TTC549 (cell line): ENCODE results near the gene GAL3ST2.
"Not testable (repeated sequence)": the region's sequence is repeated elsewhere in the genome, so short reads cannot be mapped to it uniquely, and the experiment has no call there.

Experiments
- FAIRE-seq: peaks from 2 replicates; lab custom pipeline; 2012; peaks lifted over from hg19 to GRCh38; lab: Jason Lieb, UNC

GAL3ST2 gene

DNA sequence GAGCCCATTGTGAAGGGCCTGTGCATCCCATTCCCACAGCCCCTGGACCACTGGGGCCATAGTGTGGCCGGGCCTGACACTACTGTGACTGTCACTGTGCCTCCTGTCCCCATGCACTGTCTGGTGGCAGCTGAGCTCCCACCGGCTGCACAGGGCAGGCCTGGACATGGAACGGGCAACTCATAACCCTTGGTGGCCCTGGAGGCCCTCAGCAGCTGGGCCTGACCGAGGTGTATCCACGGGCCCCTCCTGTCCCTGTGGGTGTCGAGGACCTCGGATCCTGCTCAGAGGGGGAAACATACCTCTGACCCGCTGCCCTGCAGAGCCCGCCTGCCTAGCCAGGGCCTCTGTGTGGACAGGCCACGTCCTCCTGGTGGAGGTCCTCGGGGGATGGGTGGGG lies 7.8 kb upstream of the GAL3ST2 start:
- FAIRE-seq = no peak

DNA sequence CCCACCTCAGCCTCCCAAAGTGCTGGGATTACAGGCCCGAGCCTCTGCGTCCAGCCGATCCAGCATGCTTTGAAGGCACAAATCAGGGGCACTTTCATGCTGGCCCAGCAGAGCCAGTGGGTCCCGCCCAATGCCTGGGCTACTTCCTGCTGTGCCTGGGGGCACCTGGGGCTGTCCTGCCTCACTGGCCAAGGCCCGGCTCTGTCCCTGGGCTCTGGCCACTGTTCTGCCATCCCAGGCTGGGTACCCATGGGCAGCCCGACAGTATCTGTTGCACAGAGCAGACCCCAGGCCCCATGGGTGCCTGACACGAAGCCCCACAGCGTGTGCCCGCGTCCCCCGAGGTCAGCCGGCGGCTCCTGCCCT lies 6.8 kb upstream of the GAL3ST2 start:
- no peak for FAIRE-seq

- FAIRE-seq = no peak
Measured at GRCh38 chr2:241770185-241770935, 6.3 kb upstream of the GAL3ST2 start.

DNA sequence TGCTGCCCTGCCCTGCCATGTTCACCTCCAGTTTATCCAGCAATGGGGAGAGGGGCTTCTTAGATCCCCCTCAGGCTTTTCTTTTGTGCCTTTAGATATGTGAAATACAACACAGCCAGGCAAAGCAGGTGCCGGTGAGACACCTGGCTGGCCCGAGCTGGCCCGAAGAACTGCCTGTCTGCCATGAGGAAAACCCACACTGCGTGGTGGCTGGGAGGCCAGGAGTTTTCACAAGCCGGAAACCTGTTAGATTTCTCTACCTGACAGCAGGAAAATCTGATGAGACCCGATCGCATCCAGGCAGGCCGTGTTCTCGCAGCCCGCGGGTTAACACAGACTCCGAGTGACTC lies 5.7 kb upstream of the GAL3ST2 start:
- FAIRE-seq = no peak

GRCh38 chr2:241771286-241772062 lies 5.1 kb upstream of the GAL3ST2 start:
- no peak for FAIRE-seq

GRCh38 chr2:241772063-241772499 lies 4.5 kb upstream of the GAL3ST2 start:
- no peak for FAIRE-seq

DNA sequence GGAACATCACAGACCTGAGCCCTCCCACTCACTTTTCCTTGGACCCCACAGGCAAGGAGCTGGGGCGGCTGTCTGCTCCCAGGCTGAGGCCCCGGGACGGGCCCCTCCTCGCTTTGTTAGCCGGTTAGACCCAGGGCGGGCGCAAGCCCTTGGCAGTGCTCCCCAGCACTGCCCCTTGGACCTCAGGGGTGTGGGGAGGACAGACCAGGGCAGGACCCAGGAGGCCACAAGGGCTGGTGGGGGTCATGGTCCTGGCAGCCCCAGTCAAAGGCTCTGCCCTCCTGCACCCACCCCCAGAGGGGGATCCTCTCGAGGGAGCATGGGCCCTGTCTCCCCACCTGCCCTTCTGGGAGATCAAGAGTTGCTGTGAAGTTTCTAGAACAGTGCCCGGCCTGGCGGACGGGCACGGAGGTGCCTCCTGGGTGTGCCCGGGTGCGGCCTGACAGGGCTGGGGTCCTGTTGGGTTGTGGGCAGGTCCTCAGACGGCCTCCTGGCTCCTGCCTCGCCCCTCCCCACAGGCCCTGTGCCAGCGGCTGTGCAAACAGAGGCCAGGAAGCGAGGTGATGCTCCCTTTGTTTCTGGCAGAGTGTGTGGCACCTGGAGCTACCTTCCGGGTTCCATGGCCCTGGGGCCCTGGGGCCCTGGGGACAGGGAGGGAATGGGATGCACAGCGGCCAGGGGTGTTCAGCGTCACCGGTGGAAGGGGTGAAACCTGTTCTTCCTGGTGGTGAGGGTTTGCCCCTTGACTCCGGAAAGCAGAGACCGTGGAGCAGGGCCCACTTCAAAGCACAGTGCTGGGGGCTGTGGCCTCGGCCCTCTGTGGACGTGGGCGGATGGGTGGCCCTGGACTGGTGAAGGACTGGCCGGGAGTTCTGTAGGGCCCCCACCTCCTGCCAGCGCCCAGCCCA lies 2.9 kb upstream of the GAL3ST2 start:
- FAIRE-seq = no peak

DNA sequence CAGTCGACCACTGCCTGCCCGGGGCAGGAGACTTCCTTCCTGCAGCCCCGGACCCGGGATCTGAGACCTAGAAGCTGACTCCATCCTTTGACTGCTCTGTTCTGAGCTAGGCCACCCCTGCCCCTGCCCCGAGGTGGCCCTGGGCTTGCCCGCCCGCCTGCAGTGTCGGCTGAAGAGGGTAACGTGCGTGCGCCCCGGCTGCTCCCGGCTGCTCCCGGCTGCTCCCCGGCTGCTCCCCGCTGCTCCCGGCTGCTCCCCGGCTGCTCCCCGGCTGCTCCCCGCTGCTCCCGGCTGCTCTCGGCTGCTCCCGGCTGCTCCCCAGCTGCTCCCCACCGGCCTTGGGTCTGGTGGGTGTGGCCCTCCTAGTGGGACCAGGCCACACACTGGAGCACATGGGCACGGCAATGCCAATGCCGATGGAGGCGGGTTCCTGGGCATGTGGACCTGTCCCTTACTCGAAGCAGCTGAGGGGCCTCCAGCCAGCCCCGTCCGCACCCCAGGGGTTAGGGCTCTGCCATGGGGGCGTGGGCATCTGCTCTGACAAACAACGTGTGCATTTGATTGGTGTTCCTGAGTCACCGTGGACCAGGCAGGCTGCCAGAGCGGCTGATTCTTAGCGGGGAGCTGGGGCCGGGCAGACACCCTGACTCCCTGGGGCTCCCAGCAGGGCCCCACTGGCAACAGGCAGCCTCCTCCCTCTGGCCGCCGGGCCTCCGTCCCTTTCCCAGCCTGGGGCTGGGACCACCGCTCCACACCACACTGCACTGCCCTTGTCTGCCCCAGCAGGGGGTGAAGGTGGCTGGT lies 2.0 kb upstream of the GAL3ST2 start:
- FAIRE-seq = no peak

- no peak for FAIRE-seq
Measured at GRCh38 chr2:241775223-241776177, 1.1 kb upstream of the GAL3ST2 start.

DNA sequence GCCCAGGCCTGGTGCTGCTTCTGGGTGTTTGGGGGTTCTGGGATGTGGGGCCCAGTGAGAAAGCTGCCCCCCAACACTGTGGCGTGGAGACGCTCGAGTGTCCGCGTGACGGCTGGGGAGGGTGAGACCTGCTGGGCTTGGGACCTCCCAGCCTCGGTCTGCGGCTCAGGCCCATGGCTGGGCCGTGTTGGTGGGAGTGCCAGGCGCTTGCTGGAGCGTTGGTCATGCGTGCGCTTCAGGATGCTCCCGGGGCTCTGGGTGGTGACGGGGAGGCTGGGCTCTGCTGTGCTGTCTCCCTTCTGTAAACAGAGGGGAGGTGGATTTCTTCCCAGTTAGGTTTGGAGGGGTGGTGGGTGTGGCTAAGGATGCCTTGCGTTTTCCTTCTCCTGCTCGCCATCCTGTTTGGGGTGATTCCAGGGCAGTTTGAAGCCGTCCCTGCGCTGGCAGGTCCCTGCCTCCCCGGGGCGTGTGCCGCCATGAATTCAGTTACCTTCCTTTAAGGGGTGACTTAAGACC lies 606 bp downstream of the GAL3ST2 start:
- no peak for FAIRE-seq

DNA sequence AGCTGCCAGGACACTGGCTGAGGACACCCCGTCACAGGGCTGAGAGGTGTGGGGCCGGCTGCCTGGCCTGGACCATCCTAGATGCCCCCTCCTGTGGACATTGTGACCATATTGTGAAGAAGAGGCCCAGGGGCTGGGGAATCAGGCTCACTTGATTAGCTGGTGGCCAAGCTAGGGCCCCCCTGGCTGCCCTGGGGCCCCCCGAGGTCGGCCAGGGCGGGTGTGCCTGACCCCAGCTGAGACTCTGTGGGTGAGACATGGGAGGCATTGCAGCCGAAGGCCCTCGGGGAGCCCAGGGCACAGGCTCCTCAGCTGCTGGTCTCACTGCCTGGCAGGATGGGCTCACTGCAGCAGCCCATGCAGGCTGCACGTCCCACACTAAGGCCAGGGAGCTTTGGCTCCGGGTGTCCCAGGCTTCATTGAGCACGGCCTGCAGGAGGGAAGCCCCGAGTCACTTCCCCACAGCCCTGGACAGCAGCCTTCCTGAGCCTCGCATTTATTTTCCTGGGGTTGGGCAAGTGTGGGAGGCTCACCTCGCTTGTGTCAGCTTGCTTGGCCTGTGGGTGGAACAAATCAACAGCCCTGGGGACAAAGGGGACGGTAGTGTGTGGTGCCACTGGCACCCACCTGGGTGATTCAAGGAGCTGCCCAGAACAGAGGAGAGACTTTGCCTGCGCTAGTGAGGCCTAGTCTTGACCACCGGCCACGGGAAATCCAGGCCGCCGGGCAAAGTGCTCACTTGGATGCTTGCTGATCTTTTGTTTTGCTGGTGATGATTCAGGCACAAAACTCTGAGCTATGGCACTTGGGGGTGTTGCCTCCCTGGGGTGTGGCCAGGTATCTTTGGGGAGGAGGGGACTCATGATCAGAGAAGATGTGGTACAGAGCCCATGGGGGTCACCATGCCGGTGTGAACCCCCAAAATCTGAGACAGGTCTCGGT lies 1.3 kb downstream of the GAL3ST2 start:
- no peak for FAIRE-seq

DNA sequence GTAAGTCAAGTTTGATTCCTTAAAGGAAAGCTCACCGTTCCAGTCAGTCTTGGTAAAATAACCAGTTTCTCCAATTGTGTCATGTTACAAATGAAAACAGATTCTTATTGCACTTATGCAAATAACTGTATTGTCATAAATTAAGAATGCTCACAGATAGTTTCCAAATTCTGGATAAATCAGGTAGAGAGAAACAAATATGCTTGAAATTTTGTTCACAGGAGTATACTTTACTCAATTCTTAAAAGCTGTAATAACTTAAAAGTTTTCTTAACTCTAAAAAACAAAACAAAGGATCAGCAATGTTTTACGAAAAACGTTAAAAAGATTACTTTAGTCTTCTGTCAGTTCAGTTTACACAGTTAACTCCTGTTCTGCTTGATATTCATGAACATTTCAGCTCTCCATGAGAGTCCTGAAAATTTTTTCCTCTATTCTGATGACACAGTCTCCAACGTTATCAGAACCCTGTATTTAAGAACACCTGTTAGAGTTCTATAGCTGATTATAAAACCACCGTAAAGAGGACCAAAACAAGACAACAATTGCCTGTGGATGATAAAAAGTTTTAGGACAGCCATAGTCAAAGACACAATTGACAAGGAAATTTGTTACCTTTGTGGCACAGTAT lies 4.4 kb downstream of the GAL3ST2 start:
- FAIRE-seq = no peak

DNA sequence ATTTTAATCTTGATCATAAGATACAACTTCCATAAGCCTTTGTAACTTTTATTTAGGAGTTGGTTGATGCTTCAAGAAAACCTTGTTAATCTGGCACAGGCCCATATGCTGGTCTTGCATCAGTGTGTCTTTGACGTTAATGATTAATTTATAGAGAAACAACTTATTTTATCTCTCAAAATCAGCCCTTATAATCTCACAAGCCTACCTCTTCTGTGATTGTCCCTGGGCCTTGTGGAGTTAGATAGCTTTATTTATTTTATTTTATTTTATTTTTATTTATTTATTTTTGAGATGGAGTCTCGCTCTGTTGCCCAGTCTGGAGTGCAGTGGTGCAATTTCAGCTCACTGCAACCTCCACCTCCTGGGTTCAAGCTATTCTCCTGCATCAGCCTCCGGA lies 5.4 kb downstream of the GAL3ST2 start:
- FAIRE-seq = not testable (repeated sequence)

DNA sequence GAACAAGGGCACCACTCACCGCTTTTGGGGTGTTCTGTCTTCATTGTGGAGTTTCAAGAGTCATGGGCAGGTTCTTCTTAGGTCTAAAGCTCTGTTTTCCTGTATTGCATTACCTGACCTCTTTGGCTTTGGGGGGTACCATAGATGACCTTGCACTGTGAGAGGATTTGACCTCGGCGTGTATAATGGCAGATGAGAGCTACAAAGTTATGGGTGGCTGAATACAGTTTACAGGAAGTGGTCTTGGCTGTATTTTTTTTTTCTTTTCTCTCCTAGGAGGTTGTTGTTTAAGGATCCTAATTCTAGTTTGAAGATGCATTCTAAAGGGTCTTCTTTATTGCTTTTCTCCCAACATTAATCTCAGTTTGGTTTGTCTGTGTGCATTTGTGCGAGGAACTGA lies 11.5 kb downstream of the GAL3ST2 start:
- no peak for FAIRE-seq

DNA sequence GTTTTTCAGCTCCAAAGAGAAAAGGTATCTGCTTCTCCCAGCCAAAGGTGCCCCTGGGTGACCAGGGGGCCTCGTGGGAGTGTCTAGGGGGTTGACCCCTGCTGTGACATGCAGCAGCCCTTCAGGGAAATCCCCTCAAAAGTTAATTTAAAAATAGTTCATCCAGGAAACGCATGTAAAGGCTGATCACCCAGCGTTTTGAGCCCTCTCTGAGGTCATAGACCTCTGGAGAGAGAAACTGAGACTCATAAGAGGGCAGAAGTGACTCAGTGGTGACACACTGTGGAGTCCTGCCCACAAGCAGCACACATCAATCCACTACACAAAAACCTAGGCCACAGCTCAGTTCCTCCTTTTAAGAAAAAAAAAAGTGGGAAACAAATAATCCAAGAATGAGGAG lies 11.9 kb downstream of the GAL3ST2 start:
- no peak for FAIRE-seq

GRCh38 chr2:241791385-241791784 lies 14.8 kb downstream of the GAL3ST2 start:
- FAIRE-seq = not testable (repeated sequence)

DNA sequence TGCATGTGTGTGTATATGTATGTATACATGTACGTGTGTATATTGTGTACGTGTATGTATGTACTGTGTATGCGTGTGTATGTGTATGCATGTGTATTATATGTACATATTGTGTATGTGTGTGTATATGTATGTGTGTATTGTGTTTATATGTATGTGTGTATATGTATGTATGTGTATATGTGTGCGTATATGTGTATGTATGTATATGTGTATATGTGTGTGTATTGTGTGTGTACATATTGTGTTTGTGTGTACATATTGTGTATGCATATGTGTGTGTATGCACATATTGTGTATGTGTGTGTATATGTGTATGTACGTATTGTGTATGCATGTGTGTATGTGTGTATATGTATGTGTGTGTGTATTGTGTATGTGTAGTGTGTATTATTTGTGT lies 16.8 kb downstream of the GAL3ST2 start:
- no peak for FAIRE-seq

DNA sequence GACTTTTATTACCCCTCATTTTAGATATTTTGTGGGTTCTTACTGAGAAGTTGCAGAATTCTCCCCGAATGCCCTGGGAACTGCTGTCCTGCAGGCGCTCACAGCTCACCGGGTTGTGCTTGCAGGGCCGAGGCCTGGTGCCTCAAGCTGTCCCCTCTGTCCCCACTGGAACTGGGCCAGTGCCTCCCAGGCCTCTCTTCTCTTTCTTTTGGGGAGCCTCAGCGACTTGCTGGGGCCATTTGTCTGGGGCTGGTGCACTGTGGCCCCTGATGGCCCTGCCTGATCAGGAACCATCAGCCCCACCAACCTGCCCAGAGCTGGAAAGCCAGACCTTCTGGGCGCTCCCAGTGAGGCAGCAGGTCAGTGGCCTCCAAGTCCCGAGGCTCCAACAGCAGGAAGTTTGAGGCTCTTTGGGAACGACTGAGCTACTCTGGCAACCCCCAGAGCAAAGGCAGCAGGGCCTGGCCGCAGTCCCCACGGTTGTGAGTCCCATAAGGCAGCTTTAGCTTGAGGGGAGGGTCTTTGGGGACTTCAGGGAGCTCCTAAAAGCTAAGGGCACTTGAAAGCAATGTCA lies 17.7 kb downstream of the GAL3ST2 start:
- FAIRE-seq = no peak
